Measurements from ENCODE around the gene LTO1. TPM values are rescaled to one million over a fixed set of nuclear protein-coding genes. Genes with fewer than 3 reads are reported as not detected.
A peak's percentile ranks its signal among the peaks of the same experiment; 100 is the strongest.

LTO1 gene
- polyA plus RNA-seq, 2 of the 4 experiments (the other 2 are of a cell fraction), result 25.1 to 27.0 TPM

DNA sequence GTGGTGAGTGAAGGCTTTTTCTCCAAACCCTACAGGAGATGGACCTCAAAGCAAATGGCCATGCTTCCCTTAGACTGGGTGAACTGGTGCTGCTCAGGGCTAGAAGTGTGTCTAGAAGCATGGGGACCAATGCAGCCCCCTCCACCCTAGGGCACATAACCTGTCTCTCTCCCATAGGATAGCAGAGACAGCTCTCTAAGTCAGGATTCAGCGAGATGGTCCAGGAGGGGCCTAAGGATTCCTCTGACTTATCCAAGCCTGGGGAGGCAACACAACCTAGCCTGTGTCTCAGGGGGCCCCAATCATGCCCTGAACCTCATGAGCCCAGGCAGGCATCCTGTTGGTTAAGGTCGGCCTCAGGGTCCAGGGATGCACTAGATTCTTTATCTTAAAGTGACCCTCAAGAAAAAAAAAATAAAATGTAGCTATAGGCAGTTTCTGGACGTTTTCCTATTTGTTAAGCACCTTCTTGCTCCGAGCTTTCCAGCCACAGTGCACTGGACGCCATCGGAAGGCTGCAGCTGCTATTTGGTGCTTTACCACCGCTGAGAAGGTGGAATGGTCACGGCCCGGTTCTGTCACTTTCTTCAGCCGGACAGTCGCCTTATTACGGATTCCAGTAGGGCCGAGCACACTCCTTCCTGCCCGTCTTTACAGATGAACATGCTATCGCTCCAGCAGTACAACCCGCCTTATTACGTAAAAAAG, 39.2 kb downstream of the LTO1 start:
- TF ChIP-seq, protein P1, sequence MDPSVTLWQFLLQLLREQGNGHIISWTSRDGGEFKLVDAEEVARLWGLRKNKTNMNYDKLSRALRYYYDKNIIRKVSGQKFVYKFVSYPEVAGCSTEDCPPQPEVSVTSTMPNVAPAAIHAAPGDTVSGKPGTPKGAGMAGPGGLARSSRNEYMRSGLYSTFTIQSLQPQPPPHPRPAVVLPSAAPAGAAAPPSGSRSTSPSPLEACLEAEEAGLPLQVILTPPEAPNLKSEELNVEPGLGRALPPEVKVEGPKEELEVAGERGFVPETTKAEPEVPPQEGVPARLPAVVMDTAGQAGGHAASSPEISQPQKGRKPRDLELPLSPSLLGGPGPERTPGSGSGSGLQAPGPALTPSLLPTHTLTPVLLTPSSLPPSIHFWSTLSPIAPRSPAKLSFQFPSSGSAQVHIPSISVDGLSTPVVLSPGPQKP (IDR thresholded peaks at IDR 0.05; ENCODE audit: low read depth, low read length), result no peak
- TF ChIP-seq HDAC2 (IDR thresholded peaks at IDR 0.05) (no peak), FOSL2 (IDR thresholded peaks at IDR 0.05) (no peak), FOSL2 (CRISPR knock-in tag; IDR thresholded peaks at IDR 0.05) (no peak), RNF2 (IDR thresholded peaks at IDR 0.05; ENCODE audit: borderline replicate concordance, low read depth) (no peak), POLR2A (IDR thresholded peaks at IDR 0.05; ENCODE audit: low read length) (no peak), PHF8 (IDR thresholded peaks at IDR 0.05; ENCODE audit: borderline replicate concordance, low read depth) (no peak), BHLHE40 (IDR thresholded peaks at IDR 0.05; ENCODE audit: low read depth, low read length) (no peak), RARB (CRISPR knock-in tag; IDR thresholded peaks at IDR 0.05) (no peak), NFE2L2 (conservative IDR thresholded peaks at IDR 0.05; ENCODE audit: low read length) (no peak), MAZ (IDR thresholded peaks at IDR 0.05; ENCODE audit: borderline replicate concordance, low read depth, low read length) (no peak), FOSB (CRISPR knock-in tag; IDR thresholded peaks at IDR 0.05) (no peak), HOXB13 (CRISPR knock-in tag; IDR thresholded peaks at IDR 0.05; ENCODE audit: low read depth) (no peak), TFCP2L1 (CRISPR knock-in tag; IDR thresholded peaks at IDR 0.05) (no peak), JUNB (IDR thresholded peaks at IDR 0.05) (no peak), POLR2AphosphoS2 (conservative IDR thresholded peaks at IDR 0.05; ENCODE audit: low read length) (no peak), CBX8 (IDR thresholded peaks at IDR 0.05) (no peak), NPAS2 (CRISPR knock-in tag; IDR thresholded peaks at IDR 0.05; ENCODE audit: borderline replicate concordance) (no peak), SREBF2 (IDR thresholded peaks at IDR 0.05) (no peak), EHF (CRISPR knock-in tag; IDR thresholded peaks at IDR 0.05) (no peak)
- TF ChIP-seq, protein P2, sequence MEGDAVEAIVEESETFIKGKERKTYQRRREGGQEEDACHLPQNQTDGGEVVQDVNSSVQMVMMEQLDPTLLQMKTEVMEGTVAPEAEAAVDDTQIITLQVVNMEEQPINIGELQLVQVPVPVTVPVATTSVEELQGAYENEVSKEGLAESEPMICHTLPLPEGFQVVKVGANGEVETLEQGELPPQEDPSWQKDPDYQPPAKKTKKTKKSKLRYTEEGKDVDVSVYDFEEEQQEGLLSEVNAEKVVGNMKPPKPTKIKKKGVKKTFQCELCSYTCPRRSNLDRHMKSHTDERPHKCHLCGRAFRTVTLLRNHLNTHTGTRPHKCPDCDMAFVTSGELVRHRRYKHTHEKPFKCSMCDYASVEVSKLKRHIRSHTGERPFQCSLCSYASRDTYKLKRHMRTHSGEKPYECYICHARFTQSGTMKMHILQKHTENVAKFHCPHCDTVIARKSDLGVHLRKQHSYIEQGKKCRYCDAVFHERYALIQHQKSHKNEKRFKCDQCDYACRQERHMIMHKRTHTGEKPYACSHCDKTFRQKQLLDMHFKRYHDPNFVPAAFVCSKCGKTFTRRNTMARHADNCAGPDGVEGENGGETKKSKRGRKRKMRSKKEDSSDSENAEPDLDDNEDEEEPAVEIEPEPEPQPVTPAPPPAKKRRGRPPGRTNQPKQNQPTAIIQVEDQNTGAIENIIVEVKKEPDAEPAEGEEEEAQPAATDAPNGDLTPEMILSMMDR (IDR thresholded peaks at IDR 0.05), result no peak
- peak overlapping the region; percentile 27; the same call in 2 of the 3 replicates for H3K4me3 ChIP-seq
- no peaks in the 10 kb centered on the region for H3K9me3 ChIP-seq
- ATAC-seq (no peak; a peak in 1 of 6 replicates), FAIRE-seq (no peak), DNase-seq (ENCODE audit: low read depth in 1 of 2, low spot score in 1 of 2) (no peak)
- ChIA-PET CTCF (interaction anchor here (0.6 kb wide), 2 partner anchors 11 to 337 kb away, joined by 3 read pairs; no protein-coding TSS in a partner anchor), POLR2A (interaction anchor here (0.9 kb wide), 1 partner anchor 341 kb away, joined by 4 read pairs; no protein-coding TSS in a partner anchor)
- peaks cover 17% of the 10 kb centered on the region for H3K4me1 ChIP-seq
- WGBS (ENCODE audit: missing lambda C conversion rate), result 12% methylated on average over 17 of the region's 17 CpGs
- H3K4me2 ChIP-seq, result peak overlapping the region; percentile 84
- H3K27ac ChIP-seq, result peak overlapping the region; percentile 79 to 96

DNA sequence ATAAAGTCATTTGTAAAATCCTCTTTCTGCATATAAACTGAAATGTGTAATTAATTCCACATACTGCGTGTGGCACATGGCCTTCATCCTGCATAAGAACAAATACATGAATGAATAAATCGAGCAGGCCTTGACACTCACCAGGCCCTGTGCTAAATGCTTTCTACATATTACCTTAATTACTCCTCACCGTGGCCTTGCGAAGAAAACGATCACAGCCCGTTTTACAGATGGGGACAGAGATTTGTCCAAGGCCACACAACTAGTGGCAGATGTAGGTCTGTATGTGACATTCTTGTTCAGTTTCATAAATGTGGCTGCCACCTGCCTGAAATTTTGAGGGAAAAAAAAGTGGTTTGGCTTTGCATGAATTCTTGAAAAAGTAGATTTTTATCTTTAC, 40.0 kb downstream of the LTO1 start:
- CTCF ChIA-PET, result interaction anchor here (0.6 to 0.7 kb wide), 2 partner anchors 336 to 342 kb away, joined by 3 read pairs; no protein-coding TSS in a partner anchor
- POLR2A ChIA-PET, result no interaction called here

More for the DNA sequence above, 40.0 kb downstream of the LTO1 start:
- H3K27ac ChIP-seq, result peak overlapping the region in 1 of 2 experiments; percentile 96; a peak in 2 of 6 replicates
- H3K4me2 ChIP-seq, result no peak overlapping the region
- H3K9me3 ChIP-seq, result no peaks in the 10 kb centered on the region
- no peak for TF ChIP-seq ZC3H11A (IDR thresholded peaks at IDR 0.05)
- no peak for TF ChIP-seq HEYL (CRISPR knock-in tag; IDR thresholded peaks at IDR 0.05)
- TF ChIP-seq TFCP2L1 (CRISPR knock-in tag; IDR thresholded peaks at IDR 0.05), result no peak
- TF ChIP-seq FOSB (CRISPR knock-in tag; IDR thresholded peaks at IDR 0.05), result no peak
- no peak for TF ChIP-seq MAZ (IDR thresholded peaks at IDR 0.05; ENCODE audit: borderline replicate concordance, low read depth, low read length)
- TF ChIP-seq RARB (CRISPR knock-in tag; IDR thresholded peaks at IDR 0.05), result no peak
- TF ChIP-seq POLR2AphosphoS2 (conservative IDR thresholded peaks at IDR 0.05; ENCODE audit: low read length), result no peak
- TF ChIP-seq, protein P3, sequence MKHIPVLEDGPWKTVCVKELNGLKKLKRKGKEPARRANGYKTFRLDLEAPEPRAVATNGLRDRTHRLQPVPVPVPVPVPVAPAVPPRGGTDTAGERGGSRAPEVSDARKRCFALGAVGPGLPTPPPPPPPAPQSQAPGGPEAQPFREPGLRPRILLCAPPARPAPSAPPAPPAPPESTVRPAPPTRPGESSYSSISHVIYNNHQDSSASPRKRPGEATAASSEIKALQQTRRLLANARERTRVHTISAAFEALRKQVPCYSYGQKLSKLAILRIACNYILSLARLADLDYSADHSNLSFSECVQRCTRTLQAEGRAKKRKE (CRISPR knock-in tag; IDR thresholded peaks at IDR 0.05; ENCODE audit: low read depth), result no peak
- WGBS (ENCODE audit: missing lambda C conversion rate), result 95% methylated on average over 6 of the region's 6 CpGs
- no peak for ATAC-seq
- no peak overlapping the region for H3K4me3 ChIP-seq
- no peak for FAIRE-seq
- no peak for DNase-seq (ENCODE audit: low read depth in 1 of 2, low spot score in 1 of 2)
- H3K4me1 ChIP-seq, result peaks cover 17% of the 10 kb centered on the region

Measured in A549 (cell line).